ELF-1 (cell line): ENCODE data around the gene CDKN1A.
"Not testable (repeated sequence)": the region's sequence is repeated elsewhere in the genome, so short reads cannot be mapped to it uniquely, and the experiment has no call there.

Source experiments
- DNase-seq: peaks from one replicate; pipeline ENCODE4 v3.0.0-alpha.2; 2016; ENCODE audit warnings: low read depth, low spot score

CDKN1A gene

GRCh38 chr6:36719126-36719525, 40.6 kb downstream of the CDKN1A start:
- DNase-seq: no peak

- no peak for DNase-seq
These were observed 42.0 kb downstream of the CDKN1A start for GRCh38 chr6:36720251-36721141.

GRCh38 chr6:36721369-36722140, 43.0 kb downstream of the CDKN1A start:
- DNase-seq: no peak

GRCh38 chr6:36722365-36722764, 43.9 kb downstream of the CDKN1A start:
- no peak for DNase-seq

- no peak for DNase-seq
These were observed 44.4 kb downstream of the CDKN1A start for GRCh38 chr6:36722879-36723278.

DNA sequence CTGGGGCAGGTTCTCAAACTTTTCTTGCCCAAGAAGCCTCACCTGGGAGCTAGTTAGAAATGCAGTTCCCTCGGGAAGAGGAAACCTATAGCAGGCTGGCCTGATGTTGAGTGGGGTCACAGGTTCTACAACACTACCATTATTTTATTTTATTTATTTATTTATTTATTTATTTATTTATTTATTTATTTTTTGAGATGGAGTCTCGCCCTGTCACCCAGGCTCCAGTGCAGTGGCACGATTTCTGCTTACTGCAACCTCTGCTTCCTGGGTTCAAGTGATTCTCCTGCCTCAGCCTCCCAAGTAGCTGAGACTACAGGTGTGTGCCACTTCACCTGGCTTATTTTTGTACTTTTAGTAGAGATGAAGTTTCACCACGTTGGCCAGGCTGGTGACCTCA, 45.5 kb downstream of the CDKN1A start:
- DNase-seq: not testable (repeated sequence)

DNA sequence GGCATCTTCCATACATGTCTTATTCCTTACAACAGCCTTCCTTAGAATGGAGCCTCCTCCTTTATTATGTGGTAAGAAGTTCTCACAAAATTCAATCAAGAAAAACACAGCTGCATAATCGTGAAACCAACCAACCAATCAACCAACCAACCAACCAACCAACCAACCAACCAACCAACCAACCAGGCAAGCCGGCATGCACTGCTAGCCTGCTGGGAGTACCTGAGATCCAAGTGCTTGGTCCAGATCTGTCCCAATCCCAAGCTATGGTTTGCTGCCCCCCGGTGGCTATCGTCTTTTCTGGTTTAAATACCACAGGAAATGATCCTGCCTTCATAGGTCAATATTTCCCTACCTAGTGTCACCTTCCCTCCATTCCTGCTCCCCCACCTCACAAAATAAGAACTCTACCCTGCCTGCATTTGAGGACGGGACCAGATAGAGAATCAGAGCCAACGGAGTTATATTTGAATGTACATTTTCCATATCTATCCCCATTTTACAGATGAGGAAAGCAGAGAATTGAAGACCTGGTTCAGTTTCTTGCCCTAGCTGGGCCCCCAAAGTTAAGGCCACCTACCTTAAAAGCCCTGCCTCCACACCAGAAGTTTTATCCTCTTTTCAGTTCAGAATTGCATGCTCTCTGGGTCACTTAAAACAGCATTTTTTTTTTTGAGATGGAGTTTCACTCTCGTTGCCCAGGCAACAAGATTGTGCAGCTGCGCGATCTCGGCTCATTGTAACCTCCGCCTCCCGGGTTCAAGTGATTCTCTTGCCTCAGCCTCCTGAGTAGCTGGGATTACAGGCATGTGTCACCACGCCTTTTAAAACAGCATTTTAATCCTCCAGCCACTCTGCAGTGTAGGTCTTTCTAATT, 46.2 kb downstream of the CDKN1A start:
- peak; percentile 67 for DNase-seq

GRCh38 chr6:36725581-36725980, 47.1 kb downstream of the CDKN1A start:
- DNase-seq: no peak

GRCh38 chr6:36727505-36728021, 49.0 kb downstream of the CDKN1A start:
- DNase-seq: no peak

DNA sequence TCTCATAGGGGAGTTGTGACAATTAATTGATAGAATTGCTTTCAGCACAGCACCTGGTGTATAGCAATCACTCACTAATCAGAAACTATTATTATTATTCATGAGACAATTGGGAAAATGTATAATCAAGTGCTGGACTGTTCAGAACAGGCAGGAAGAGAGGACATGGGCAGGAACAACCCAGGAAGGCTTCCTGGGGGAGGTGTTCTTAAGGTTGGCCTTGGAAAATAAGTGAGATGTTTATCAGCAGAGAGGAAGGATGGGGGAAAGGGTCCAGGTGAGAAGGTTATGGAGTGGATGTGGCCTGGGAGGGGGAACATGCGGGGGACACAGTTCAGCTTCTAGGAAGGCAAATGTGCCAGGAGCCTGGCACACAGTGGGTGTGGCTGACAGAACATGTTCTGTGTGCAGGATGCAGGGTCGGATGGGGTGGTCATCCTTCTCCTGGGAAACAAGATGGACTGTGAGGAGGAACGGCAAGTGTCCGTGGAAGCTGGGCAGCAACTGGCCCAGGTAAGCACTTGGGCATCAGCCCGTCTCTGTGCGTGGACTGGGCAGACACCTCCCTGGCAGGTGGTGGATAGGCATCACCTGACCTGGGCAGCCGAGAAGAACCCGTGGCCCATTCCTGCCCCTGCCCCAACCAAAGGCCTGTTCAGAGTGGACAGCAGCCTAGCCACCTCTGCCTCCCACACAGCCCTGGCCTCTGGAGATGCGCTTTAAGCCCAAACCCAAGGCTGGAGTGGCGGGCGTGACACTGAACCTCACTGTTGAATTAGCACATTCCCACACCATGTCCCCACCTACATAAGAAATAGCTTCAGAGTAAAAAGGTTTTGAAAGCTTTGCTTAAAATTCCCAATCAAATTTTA, 50.0 kb downstream of the CDKN1A start:
- DNase-seq: no peak

GRCh38 chr6:36729161-36729524, 50.6 kb downstream of the CDKN1A start:
- no peak for DNase-seq

GRCh38 chr6:36730424-36731380, 52.2 kb downstream of the CDKN1A start:
- DNase-seq: no peak

DNA sequence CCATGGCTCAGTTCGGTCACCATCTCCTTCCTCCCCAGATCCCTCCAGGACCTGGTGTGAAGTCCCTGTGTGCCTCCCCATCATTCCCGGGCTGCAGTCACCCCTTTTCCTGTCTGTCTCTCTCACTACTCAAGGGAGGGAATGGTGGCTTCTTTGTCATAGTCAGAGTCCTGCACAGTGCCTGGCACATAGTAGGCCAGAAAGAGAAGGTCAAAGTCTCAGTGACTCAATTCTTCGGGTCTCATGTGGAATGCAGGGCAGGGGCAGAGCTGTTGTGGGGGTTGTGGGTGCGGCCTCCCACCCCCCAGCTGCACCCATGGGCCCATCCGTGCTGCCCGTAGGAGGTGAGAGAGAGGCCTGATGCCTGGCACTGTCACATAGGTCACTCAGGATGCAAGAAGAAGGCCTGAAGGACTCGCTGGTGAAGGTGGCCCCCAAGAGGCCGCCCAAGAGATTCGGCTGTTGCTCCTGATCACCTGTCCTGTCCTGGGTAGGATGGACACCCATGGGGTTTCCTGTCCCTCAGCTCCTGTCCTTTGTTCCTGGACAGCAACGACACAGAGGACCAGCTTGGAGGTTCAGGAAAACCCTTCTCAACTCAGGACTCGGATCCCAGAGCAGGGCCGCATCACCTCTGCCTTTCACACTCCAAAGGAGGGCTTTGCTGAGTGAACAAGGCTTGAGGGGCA, 53.3 kb downstream of the CDKN1A start:
- DNase-seq: no peak

GRCh38 chr6:36733300-36733699, 54.8 kb downstream of the CDKN1A start:
- DNase-seq: no peak

DNA sequence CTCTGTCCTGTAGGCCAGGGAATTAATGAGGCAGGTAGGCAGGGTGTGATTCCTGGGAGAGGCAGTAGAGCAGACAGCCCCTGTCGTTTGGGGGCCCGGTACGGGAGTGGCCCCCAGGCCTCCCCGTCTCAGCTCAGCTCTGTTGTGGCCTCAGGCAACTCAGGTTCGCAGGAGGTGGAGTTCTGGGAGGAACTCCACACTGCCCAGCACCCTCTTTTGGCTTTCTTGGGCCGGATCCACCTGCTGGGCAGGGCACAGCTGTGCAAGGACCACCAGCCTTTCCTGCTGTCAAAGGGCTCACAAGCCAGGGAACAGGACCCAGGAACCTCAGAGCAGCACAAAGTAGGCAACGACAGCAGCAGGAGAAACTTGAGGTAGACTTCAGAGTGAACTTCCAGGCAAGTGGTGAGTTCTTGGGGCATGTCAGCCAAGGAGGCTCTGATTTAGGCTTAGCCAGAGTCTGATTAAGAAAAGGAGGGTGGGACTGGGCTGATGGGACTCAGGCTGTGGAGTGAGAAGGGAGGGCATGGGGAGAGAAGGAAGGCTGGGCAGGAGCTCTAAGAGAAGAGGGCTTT, 56.1 kb downstream of the CDKN1A start:
- DNase-seq: no peak

DNA sequence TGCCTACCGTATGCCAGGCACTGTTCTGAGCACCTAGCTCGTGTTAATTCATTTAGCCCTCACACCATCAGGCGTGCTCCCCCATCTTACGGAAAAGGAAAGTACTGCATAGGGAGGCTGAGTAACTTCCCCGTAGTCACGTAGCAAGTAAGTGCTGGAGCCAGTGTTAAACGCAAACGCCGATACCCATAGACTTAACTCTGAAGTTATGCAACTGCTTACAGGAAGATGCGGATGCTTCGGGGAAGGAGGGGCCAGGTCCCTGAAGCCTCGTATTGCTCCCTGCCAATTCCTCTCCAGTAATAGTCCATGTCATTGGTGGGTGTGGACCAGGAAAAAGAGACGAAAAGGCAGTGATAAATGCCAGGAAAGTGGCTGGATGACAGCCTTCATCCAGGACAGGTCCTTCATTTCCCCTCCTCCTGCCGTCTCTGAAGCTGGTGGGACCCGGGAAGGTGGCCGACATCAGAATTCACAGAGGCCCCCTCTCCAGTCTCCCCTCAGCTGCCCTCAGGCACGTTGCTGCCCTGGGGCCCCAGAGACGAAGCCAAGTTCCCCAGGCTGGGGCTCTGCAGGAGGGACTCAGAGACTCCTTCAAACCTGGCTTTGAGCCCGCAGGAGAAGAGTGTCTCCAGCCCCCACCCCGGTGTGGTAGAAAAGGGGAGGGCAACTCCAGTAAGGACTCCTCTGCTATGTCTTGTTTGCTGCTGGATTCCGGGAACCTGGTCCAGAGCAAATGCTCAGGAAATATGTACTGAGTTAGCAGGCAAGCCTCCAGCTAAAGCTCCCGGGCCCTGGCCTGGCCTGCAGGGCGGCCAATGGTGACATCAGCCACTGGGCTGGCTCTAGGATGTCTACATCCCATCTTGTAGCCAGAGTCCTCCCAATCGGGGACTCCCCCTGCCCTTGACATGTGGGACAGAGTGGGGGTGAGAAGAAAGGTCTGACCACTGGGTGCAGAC, 56.9 kb downstream of the CDKN1A start:
- no peak for DNase-seq
